ENCODE results near the gene KCTD15.
A peak's percentile ranks its signal among the peaks of the same experiment; 100 is the strongest.

The KCTD15 gene

GRCh38 chr19:33758541-33759013 lies 38.1 kb upstream of the KCTD15 start:
- H3K4me3 ChIP-seq (ENCODE audit: low read depth, low read length): no peak overlapping the region
- TF ChIP-seq CTCF (IDR thresholded peaks at IDR 0.05; ENCODE audit: control insufficient read depth, extremely low read depth, insufficient read depth): no peak
- no peak for DNase-seq (ENCODE audit: low read depth)

- no peak for DNase-seq (ENCODE audit: low read depth)
- TF ChIP-seq CTCF (IDR thresholded peaks at IDR 0.05; ENCODE audit: control insufficient read depth, extremely low read depth, insufficient read depth): no peak
- H3K4me3 ChIP-seq (ENCODE audit: low read depth, low read length): no peak overlapping the region
Measured at GRCh38 chr19:33759356-33759755, 37.3 kb upstream of the KCTD15 start.

- no peak for TF ChIP-seq CTCF (IDR thresholded peaks at IDR 0.05; ENCODE audit: control insufficient read depth, extremely low read depth, insufficient read depth)
- no peak for DNase-seq (ENCODE audit: low read depth)
- no peak overlapping the region for H3K4me3 ChIP-seq (ENCODE audit: low read depth, low read length)
Measured at GRCh38 chr19:33763633-33764371, 32.9 kb upstream of the KCTD15 start.

GRCh38 chr19:33766623-33767022 lies 30.0 kb upstream of the KCTD15 start:
- H3K4me3 ChIP-seq (ENCODE audit: low read depth, low read length): no peak overlapping the region
- DNase-seq (ENCODE audit: low read depth): no peak
- no peak for TF ChIP-seq CTCF (IDR thresholded peaks at IDR 0.05; ENCODE audit: control insufficient read depth, extremely low read depth, insufficient read depth)

- TF ChIP-seq CTCF (IDR thresholded peaks at IDR 0.05; ENCODE audit: control insufficient read depth, extremely low read depth, insufficient read depth): peak; percentile 43
- H3K4me3 ChIP-seq (ENCODE audit: low read depth, low read length): no peak overlapping the region
- no peak for DNase-seq (ENCODE audit: low read depth)
Measured at GRCh38 chr19:33767898-33768413, 28.7 kb upstream of the KCTD15 start.

GRCh38 chr19:33769208-33769607 lies 27.5 kb upstream of the KCTD15 start:
- no peak for DNase-seq (ENCODE audit: low read depth)
- no peak for TF ChIP-seq CTCF (IDR thresholded peaks at IDR 0.05; ENCODE audit: control insufficient read depth, extremely low read depth, insufficient read depth)
- no peak overlapping the region for H3K4me3 ChIP-seq (ENCODE audit: low read depth, low read length)

- H3K4me3 ChIP-seq (ENCODE audit: low read depth, low read length): no peak overlapping the region
- no peak for DNase-seq (ENCODE audit: low read depth)
- TF ChIP-seq CTCF (IDR thresholded peaks at IDR 0.05; ENCODE audit: control insufficient read depth, extremely low read depth, insufficient read depth): no peak
Measured at GRCh38 chr19:33770107-33770506, 26.6 kb upstream of the KCTD15 start.

Measured in LNCaP clone FGC (cell line).